Endometrial microvascular endothelial cells (primary cell): ENCODE measurements around the gene MRPL48. TPM values are rescaled to one million over a fixed set of nuclear protein-coding genes. Genes with fewer than 3 reads are reported as not detected.
"Not testable (repeated sequence)": the region's sequence is repeated elsewhere in the genome, so short reads cannot be mapped to it uniquely, and the experiment has no call there.

ENCODE experiments used
- in situ Hi-C: cut with HindIII; loops from 2 replicates; pipeline ENCODE4 v1.10.0; 2017; ENCODE audit warnings: low sequenced_read_pairs, low pct_unique_long_range_greater_than_20kb; ENCODE audit errors: inconsistent ontology term
- total RNA-seq: library from RNA; depleted of rRNA; stranded (reverse); fragments of >200 nt; gene quantifications from one replicate; pipeline ENCODE4 v1.2.3, GENCODE V29; 2015; ENCODE audit errors: inconsistent ontology term

The MRPL48 gene
- 25.8 TPM for total RNA-seq

DNA sequence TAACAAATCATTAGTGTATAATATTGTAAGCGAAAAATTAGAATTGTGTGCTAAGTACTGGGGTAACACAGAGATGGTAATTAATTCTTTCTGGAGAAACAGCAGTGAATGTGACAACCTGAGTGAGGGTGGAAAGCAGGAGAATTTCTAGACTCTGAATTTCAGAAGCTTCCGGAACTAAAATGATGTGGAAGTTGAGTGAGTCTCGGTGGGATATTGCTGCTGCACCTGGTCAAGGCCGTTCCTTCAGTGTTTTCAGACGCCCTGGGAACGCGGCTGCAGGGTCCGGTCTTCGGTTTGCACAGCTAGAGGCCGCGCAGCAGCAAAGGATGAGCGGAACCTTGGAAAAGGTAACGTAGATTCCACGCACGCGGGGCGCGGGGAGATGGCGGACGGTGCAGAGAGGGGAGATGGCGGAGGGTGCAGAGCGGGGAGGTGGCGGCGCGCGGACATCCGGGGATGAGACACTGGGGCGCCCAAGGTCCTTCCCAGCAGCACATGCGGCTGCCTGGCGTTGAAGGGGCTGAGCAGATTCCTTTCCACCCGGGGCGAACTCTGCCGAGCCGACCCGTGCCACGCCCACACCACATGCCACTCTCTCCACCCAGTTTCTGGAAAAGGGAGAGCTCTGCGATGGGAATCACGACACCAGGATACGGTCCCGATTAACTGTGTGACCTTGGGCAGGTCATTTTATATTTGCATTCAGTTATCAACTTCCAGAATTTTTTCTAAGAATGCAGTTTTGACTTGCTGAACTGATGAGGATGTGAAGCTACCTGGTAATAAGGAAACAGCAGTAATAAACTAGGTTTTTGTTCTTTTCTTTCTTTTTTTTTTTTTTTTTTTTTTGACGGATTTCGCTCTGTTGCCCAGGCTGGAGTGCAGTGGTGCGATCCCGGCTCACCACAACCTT, at the start of gene MRPL48:
Gene MRPL48, plus strand, starts transcription at position 232 of the 916 bp plus-strand sequence. Its CDS starts 98 bp downstream, at position 330.
- in situ Hi-C loops = no loop called here

DNA sequence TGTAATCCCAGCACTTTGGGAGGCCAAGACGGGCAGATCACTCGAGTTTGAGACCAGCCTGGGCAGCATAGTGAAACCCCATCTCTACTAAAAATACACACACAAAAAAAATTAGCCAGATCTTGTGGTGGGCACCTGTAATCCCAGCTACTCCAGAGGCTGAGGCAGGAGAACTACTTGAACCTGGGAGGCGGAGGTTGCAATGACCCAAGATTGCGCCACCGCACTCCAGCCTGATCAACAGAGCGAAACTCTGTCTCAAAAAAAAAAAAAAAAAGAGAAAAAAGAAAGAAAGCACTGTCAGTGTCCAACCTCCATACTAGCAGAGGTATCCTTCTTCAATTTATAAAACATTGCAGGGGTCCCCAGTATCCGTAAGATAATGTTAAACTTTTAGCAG, 44.6 kb upstream of the MRPL48 start:
- in situ Hi-C loops = no loop called here

DNA sequence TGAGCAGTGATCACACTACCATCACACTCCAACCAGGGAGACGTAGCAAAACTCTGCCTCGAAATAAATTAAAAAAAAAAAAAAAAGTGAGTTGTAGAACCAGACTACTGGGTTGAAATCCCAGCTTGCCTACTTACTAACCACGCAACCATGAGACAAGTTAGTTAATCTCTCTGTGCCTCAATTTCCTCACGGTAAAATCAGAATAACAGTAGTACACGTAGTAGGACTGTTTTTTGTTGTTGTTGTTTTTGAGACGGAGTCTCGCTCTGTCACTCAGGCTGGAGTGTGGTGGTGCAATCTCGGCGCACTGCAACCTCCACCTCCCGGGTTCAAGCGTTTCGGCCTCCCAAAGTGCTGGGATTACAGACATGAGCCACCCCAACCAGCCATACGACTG, 41.0 kb upstream of the MRPL48 start:
- in situ Hi-C loops = no loop called here

DNA sequence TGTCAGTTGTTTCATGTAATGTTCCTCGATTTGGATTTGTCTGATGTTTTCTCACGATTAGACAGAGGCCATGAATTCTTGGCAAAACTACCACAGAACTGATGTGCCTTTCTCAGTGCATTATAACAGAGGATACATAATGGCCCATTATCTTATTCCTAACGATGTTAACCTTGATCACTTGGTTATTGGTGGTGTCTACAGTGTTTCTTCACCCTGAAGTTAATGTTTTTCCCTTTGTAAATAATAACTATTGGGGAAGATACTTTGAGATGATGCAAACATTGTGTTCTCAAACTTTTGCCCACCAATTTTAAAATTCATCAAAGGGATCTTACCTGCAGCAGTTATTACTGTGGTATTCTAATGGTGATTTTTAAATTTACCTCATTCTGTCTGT, 39.9 kb upstream of the MRPL48 start:
- in situ Hi-C loops = no loop called here

DNA sequence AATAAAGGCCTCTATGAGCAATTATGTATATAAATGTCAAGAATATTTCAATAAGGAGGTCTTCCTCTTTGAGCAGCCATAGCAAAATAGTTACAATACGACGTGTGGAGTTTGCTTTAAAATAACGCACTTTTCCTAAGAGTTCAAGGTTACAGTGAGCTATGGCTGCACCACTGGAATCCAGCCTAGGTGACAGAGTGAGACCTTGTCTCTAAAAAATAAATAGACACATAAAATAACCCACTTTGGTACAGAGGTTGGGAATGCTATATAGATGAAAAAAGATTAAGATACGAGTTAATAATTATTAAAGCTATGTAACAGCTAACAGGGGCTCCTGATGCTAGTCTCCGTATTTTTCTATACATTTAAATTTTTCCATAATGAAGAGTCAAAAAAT, 39.4 kb upstream of the MRPL48 start:
- in situ Hi-C loops = no loop called here

DNA sequence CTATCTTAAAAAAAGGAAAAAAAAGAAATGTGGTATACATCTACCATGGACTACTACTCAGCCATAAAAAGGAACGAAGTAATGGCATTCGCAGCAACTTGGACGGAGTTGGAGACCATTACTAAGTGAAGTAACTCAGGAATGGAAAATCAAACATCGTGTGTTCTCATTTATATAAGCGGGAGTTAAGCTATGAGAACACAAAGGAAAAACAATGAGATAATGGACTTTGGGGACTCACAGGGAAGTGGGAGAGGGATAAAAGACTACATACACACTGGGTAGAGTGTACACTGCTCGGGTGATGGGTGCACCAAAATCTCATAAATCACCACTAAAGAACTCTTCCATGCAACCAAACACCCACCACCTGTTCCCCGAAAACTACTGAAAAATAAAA, 38.6 kb upstream of the MRPL48 start:
- in situ Hi-C loops = no loop called here

DNA sequence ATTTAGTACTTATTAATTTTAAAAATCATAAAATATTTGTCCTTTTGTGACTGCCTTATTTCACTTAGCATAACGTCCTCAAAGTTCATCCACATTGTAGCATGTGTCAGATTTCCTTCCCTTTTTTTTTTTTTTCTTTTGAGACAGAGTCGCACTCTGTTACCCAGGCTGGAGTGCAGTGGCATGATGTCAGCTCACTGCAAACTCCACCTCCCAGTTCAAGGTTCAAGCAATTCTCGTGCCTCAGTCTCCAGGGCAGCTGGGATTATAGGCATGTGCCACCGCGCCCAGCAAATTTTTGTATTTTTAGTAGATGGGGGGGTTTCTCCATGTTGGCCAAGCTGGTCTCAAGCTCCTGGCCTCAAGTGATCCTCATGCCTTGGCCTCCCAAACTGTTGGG, 37.4 kb upstream of the MRPL48 start:
- in situ Hi-C loops = no loop called here

DNA sequence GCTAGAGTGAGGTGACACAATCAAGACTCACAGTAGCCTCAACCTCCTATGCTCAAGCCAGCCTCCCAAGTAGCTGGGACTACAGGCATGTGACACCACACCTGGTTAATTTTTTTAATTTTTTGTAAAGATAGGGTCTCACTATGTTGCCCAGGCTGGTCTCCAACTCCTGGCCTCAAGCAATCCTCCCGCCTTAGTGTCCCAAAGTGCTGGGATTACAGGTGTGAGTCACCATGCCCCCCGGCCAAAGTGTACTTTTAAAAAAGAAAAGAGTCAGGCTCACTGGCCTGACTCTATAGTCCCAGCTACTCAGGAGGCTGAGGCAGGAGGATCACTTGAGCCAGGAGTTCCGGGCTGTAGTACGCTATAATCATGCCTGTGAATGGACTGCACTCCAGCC, 36.8 kb upstream of the MRPL48 start:
- in situ Hi-C loops = not testable (repeated sequence)

DNA sequence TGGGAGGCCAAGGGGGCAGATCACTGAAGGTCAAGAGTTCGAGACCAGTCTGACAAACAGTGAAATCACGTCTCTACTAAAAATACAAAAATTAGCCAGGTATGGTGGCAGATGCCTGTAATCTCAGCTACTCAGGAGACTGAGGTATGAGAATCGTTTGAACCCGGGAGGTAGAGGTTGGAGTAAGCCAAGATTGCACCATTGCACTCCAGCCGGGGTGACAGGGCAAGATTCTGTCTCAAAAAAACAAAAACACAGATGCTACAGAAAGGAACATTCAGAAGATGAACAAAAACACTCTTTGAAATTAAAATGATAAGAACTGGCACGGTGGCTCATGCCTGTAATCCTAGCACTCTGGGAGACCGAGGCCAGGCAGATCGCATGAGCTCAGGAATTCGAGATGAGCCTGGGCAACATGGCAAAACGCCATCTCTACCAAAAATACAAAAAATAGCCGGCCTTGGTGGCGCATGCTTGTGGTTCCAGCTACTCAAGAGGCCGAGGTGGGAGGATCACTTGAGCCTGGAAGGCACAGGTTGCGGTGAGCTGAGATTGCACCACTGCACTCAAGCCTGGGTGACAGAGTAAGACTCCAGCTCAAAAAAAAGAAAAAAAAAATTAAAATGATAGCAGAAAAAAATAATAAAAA, 35.3 kb upstream of the MRPL48 start:
- in situ Hi-C loops = no loop called here

DNA sequence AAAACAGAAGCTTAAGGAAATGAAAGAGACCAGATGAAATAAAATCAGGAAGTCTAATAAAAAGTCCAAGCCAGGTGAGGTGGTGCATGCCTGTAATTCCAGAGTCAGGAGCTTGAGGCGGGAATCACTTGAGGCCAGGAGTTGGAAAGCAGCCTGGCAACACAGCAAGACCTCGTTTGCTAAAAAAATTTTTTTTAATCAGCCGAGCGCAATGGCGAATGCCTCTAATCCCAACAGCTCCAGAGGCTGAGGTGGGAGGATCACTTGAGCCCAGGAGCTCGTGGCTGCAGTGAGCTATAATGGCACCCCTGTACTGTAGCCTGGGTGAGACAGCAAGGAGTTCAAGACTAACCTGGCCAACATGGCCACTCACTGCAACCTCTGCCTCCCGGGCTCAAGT, 34.8 kb upstream of the MRPL48 start:
- in situ Hi-C loops = no loop called here

DNA sequence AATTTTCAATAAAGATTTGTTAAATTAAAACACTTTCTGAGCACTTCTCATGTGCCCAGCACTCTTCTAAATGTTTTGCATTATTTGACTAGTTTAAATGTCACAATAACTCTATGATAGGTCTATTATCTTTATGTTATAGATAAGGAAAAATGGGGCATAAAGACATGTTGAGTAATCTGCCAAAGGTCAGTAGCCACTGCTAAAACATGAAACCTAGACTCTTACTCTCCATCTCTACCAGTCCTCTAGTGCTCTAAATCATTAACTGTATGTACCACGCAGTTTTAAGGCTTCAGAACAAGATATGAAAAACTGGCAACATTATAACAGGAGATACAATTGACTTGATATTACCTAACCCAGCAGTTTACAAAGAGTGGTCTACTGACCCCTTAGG, 33.7 kb upstream of the MRPL48 start:
- in situ Hi-C loops = no loop called here

DNA sequence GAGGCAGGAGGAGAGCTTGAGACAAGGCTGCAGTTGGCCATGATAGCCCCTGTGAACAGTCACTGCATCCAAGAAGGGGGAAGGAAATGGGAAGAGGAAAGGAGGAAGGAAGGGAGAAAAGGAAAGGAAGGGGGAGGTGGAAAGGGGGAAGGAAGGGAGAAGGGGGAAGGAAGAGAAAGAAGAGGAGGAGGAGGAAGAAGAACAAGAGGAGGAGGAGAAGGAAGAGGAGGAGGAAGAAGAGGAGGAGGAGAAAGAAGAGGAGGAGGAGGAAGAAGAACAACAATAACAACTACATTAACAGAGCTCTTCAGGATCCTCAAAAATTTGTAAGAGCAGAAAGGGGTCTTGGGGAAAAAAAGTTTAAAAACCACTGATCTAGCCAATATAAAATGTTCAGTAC, 32.0 kb upstream of the MRPL48 start:
- in situ Hi-C loops = no loop called here

DNA sequence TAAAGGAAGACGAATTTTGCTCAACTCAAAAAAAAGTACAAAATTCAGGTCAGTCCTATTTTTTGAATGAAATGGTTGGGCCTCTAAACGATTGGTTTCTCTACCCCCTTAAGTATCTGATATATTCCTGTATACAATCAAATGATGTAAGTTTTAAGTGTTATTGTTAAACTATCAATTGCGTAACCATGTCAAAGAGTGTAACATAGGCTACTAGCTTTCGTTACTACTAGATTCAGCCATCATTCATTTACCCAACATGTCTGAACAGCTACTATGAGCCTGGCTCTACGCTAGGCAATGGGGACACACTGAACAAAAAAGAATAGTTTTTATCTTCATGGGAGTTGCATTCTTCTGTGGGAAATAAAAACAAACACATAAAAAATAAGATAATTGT, 30.1 kb upstream of the MRPL48 start:
- in situ Hi-C loops = no loop called here

DNA sequence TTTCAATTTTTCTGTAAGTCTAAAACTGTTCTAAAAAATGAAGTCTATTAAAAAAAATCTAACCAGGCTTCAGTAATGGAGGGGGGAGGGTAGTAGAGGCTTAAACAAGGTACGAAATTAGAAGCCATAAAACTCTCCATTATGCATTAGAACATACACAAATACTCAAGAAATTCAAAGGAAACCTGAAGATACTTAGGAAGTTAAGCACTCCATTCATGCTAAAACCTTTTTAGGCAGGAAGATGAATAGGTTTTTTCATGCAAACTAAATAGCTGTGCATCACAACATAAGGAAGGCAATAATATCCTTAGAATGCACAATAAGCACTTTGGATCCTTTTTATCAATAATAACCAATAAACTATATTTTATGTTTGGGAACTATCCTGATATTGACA, 29.2 kb upstream of the MRPL48 start:
- in situ Hi-C loops = no loop called here

DNA sequence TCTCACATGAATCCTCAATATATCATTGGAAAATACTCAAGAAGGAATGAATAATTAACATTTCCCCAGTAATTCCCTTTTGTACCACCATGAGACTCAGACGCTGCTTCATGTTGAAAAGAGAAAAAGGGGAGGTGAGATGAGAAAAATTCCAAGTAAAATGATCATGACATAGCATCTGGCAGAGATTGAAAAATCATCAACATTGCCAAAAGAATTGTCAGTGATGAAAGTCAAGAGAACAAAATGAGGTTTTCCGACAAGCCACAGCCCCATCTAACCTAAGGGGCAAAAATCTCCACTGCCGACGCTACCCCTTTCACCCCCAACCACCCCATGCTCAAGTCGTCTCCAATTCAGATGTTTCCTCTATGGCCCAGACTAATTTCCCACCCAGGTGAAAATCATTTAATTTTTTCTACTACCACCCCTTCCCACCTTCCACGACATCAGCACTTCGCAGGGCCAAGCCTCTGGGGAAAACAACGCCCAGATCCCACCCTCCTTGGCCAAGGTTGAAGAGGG, 28.0 kb upstream of the MRPL48 start:
- in situ Hi-C loops = no loop called here

DNA sequence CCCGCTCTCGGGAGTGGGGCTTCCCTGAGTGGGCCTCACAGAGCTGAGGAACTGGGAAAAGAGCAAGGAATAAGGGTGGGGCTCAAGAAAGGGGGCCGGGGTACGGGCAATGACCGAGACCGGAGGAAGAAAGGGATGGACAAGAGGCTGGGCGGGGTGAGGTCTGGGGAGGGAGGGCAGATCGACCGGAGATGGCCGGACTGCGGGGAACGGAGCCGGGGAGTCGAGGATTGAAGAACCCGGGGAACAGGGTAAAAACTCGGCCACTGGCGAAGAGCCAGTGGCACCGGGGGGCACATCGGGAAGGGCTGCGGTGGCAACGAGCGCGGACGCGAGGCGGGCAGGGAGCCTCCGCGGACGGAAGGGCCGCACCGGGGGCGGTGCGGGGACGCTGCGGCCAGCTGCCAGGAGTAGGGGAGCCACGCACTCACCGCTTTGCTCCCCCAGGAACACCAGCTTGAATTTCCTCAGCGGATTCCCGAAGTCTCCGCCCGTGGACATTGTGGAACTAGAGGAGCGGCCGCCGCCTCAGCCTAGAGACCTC, 27.5 kb upstream of the MRPL48 start:
- in situ Hi-C loops = no loop called here

DNA sequence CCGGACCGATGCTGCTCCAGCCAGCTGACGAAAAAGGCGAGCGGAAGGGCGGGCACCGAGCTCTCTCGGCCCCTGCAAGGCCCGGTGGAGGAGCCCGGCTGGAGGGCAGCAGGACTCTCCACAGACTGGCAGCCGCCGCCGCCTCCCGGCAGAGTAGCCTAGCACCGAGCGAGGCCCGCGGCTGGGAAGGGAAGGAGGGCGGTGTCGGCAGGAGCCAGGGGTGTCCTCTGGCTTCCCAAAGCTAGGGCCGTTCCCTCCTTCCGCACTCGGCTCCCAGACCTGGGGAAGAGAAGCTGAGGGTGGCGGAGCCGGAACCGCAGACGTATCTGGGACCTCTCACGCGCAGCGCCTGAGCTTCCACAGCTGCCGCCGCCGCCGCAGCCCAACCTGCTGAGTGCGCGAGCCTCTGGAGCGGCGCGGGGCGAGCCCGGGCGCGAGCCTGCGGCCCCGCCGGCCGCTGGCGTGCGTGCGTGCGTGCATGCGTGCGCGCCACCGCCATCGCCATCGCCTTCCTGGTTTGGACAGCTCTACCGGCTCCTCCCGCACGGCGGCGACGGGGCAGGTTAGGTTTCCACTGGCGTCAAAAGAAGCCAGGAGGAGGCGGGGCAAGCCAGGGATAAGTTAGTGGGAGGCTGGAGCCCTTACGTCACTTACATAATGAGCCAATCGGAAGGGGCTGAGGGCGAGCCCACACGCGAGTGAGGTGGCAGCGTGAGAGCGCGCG, 26.8 kb upstream of the MRPL48 start, which contains the start of gene RAB6A:
Gene RAB6A, minus strand, starts transcription at position 396 of the 724 bp plus-strand sequence. CDS start 439 bp downstream, outside the sequence.
- in situ Hi-C loops = no loop called here

DNA sequence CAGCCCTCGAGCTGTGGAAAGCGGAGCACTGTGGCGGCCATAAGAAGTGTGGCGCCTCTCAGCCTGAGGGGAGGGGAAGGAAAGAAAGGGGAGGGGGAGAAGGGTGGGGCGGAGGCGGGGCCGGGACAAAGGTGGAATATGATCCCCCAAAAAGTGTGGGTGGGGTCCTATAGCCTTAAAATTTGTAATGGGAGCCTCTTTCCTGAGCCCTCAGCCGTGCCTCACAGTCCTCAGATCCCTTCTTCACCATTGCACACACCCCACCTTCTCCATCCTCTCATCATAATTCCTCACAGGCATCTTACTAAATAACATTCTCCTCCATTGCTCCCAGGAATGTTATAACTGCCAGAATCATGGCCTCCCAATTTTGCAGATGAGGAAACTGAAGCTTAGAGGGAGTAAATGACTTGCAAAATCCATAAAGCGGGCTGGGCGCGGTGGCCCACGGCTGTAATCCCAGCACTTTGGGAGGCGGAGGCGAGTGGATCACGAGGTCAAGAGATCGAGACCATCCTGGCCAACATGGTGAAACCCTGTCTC, 26.2 kb upstream of the MRPL48 start:
- in situ Hi-C loops = no loop called here

DNA sequence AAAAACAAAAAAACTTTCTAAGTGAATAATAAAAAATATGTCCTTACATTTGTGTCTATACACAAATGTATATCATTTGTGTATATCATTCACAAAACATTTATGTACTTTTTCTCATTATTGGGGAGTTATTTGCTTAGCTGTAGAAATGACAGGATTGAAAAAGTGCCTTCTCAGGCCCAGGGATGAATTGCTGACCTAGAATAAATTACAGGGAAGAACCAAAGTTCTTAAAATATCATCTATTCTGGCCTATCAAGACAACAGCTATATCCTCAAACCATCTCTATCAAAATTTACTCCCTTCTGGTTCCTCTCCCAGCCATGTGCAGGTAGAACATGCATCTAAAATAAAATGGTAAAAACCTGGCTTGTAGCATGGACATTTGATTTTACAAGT, 24.9 kb upstream of the MRPL48 start:
- in situ Hi-C loops = no loop called here
